Stimulated activated CD8-positive, alpha-beta memory T cell treated with anti-CD3 and anti-CD28 coated beads, Interleukin-4, amount 100 ng/mL, for 1 hour (primary cell): ENCODE measurements around the gene SLC17A7.

Source experiments
- DNase-seq, 2 donors: peaks; one replicate each; pipeline ENCODE4 v3.0.0-alpha.2; 2020; ENCODE audit warnings: low read depth in 2 of 2, low spot score in 1 of 2

SLC17A7 gene

DNA sequence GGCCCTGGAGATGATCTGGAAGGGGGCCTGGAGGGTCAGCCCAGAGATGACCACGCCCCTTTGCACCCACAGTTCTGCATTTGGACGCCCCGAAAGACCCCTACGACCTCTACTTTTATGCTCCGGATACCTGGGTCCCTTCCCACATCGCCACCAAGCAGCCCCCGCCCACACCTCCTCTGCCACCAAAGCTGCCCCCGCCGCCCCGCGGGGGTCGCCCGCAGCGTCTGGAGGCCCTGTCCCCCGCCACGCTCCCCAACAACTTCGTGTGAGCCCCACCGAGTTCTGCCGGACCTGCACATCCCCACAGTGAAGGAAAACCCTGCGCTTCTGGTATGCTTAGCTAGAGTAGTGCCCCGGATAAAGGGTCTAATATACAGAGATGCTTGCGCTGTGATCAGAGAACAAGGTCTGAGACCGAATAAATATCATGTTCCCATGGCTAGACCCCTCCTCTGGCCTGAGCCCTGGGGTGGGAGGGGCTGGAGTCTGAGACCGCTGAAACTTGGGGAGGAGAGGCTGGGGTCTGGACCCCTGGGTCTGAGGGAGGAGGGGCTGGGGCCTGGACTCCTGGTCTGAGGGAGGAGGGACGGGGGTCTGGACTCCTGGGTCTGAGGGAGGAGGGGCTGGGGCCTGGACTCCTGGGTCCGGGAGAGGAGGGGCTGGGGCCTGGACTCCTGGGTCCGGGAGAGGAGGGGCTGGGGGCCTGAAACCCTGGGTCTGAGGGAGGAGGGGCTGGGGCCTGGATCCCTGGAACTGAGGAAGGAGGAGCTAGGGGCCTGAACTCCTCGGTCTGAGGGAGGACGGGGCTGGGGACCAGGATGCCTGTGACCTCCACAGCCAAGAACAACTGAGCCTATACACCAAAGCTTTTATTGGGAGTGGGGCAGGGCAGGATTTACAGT, 12.5 kb downstream of the SLC17A7 start:
- DNase-seq = no peak

DNA sequence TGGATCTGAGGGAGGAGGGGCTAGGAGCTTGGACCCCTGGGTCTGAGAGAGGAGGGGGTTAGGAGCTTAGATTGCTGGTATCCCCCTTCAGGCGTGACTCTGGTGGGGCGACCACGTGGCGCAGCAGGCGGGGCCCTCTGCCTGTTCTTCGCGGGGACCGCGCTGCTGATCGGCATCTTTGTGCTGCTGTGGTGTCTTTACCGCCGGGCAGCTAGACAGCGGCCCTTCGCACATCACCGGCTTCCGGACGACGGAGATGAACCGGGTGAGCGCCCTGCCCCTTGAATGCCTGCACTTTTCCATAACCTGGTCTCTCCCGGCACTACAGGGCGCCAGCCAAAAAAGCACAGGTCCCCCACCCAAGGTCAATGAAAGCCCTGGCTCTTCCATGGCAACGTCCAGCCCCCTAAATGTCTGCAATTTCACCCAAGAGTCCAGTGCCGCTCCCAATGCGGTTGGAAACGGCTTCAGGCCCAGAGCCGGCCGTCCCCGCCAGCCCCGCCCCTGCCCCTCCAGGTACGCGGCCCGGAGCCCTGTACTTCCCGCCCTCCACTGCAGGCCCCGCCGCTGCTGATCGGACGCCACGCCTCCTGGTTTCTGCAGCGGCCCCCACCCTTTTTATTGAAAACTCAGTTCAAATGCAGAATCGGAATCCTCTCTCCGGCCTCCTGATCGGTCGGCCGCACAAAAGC, 13.3 kb downstream of the SLC17A7 start:
- DNase-seq = no peak

DNA sequence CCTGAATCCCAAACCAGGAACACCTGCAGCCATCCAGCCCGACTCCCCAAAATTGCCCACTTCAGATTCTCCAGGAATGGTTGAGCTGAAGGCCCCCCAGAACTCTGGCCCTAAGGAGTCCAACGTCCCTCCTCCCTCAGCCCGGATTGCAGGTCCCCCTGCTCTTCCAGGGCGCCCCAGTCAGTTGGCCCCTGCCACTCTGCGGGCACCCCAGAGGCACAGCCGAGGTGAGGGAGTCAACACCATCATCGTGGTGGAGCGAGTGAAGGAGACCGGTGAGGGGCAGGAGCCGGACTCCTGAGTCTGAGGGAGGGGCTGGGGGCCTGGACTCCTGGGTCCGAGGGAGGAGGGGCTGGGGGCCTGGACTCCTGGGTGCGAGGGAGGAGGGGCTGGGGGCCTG, 14.0 kb downstream of the SLC17A7 start:
- DNase-seq = no peak

DNA sequence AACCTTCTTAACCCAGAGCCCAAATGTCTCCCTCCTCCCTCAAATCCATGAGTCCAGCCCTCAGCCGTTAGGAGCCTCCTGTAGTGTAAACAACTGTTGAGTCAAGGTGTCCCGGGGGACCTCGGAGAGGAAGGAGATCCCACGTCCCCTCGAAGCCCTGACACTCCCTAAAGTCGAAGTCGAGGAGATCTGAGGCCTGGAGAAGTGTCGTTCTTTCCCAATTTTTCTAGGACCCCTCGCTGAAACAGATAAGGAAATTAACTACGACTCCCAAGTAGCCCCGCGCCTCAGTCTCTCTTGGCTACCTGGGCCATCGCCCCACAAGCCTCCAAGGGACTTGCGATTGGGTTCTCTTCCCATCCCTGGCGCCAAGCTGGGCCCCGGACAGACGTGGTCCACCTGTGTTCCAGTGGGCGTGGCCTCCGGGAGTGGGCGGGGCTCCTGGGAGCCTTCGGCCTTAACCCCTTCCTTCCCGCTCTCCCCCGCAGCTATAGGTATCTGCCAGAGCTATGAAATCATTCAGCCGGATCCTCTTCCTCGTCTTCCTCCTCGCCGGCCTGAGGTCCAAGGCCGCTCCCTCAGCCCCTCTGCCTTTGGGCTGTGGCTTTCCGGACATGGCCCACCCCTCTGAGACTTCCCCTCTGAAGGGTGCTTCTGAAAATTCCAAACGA, 15.3 kb downstream of the SLC17A7 start:
- no peak for DNase-seq

DNA sequence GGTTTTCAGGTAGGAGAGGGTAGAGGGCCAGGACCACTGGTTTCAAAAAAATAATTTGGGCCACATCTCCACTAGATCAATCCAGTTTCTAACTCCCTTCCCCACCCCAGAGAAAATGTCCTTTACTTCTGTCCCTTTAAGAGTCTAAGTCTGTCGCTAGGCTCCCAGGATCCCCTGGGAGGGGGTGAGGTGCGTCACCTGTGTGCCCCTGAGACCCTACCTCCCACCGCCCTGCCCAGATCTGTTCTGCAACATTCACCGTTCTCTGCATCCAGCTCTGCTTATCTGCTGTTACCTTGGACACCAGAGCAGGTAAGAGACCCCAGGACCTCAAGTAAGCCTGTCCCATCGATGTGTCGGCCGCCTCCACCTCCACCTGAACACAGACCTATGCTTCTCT, 16.1 kb downstream of the SLC17A7 start, which contains the start of gene GFY:
Gene GFY (plus strand): TSS at position 211 of the 400 bp plus-strand sequence. CDS start 1,043 bp downstream, outside the sequence.
- DNase-seq = no peak

DNA sequence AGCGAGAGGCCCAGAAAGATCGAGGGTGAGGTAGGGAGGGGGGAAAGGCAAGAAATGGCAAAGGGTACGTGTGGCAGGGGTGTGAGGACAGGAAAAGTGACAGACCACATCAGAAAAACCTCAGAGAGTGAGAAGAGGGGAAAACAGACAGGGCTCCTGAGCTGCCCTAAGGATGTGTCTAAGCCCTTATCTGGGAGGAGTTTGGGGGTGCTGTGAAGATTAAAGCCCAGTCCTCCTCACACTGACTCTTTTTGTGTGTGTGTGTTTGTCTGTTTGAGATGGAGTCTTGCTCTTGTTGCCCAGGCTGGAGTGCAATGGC, 17.4 kb downstream of the SLC17A7 start:
- DNase-seq = no peak

- DNase-seq = no peak
These were observed 18.0 kb downstream of the SLC17A7 start, which contains the start of gene PTH2 for GRCh38 chr19:49423071-49423984. Gene PTH2, minus strand, starts transcription at chr19:49423441. Its CDS starts 102 bp downstream, at chr19:49423339.

DNA sequence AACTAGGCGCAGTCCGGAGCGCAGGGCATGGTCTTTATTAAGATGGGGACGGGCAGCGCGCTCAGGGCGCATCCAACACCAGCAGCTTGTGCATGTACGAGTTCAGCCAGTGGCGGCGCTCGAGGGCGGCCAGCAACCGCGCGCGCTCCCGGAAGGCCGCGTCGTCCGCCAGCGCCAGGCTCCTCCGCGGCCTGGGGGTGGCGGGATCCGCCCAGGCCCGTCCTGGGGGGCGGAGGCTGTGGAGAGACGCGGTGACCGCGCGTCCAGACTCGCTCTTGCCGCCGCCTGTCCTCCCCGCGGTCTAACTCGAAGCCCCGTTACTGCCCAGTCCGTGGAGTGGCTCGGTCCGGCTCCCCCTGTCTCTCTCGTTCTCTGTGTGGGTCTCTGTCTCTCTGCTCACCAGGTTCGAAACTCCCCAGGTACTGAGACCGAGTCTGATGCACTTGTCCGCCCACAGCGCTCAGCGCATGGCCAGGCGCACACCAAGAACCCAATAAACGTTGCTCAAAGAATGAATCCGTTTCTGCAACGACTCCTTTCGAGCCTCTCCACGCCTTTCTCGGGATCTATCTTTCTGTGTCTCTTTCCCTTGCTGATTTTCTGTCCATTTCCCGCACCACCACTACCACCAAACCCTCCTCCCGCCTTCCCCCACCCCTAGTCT, 18.8 kb downstream of the SLC17A7 start:
- DNase-seq = no peak

DNA sequence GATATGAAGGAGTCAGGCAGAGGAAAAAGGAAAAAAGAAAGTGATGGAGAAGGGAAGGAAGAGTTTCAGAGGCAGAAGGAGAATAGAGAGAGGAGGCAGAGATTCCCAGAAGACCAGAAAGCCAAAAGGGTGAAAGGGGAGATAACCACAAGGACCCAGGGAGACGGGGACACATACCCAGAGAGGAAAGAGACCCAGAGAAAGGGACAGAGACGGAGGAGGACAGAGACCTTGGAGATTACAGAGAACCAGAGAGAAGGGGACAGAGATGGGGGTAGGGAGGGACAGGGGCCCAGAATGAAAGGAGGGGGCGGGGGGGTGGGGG, 19.5 kb downstream of the SLC17A7 start:
- no peak for DNase-seq

DNA sequence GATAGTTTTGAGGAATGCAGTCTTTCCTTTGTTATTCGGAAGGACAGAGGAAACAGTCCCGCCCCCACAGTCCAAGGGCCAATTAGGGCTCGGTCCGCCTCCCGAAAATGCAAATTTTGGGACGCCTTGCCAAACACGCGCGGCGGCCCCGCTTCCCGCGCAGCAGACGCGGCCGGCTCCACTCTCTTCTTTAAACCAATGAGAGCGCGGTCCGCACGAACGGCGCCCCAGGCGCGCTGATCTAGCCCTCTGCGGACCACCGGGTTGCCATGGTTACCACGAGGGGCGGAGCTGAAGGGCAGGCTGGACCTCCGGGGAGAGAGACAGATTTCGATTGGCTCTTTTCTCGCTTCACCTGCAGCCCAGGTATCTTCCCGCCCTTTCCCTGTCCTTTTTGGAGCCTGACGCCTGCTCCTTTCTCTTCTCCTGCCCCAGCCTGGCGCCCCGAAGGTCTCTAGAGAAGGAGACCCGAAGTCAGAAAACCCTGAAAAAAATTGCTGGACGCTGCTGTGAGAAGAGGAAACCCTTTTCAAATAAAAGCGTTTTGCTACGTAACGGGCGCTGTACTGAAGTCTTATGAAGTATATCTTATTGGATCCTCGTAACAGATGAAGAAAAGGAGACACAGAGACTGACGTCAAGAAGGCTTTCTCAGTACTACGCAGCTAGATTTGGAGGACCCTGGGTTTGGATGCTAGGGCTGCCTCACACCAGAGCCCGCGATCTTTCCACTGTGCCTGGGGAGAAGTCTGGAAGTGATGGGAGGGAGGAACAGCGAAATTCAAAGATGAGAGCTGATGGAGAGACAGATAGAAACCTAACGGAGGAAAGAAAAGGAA, 20.1 kb downstream of the SLC17A7 start:
- no peak for DNase-seq

DNA sequence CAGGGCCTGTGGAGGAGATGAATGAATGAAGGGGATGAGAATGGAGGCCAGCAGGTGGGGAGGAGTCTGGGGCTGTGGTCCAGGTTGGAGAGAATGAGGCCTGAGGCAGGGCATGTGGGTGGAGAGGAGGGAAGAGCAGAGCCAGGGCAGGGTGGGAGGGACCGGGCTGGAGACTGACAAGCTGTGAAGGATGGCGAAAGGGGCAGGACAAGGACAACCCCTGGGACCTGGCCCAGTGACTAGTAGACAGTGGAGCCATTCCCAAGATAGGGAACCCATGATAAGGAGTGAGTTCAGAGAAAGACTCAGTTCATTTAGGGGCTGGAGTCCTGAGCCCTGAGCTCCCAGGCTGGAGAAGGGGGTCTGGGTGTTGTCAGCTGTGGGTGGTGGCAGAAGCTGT, 21.1 kb downstream of the SLC17A7 start:
- DNase-seq = no peak

- no peak for DNase-seq
These were observed 22.2 kb downstream of the SLC17A7 start for GRCh38 chr19:49419173-49419572.

DNA sequence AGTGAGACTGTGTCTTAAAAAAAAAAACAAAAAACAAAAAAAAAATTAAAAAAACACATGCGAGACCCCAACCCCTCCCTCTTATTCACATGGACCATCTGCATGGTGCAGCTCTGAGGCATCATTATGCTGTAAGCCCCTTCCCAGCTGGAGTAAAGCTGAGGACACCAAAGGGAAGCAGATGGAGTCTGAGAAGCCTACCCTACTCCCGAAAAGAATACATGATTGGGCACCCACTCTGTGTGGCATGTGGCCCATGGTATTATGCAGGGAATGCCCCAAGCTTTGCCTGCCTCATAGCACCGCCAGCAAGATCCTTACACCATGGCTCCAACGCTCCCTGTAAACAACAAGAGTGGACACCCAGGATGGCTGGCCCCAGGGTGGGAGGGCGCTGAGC, 22.8 kb downstream of the SLC17A7 start:
- no peak for DNase-seq

GRCh38 chr19:49417088-49417487, 24.2 kb downstream of the SLC17A7 start:
- DNase-seq = no peak

DNA sequence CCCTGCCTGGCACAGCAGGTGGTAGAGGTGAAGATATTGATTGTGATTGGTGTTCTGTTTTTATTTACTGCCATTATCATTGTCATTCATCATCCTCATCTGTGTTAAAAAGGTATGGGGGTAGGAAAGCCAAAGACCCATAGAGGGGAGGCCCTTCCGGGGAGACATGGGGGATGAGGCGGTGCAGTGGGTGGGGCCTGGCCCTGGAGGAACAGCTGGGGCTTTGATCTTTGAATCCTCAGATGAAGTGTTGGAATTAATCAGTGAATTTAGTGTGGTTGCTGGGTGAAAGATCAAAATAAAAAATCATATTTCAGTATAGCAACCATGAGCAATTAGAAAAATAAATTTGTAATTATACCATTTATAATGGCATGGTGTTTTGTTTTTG, 25.5 kb downstream of the SLC17A7 start:
- DNase-seq = no peak

DNA sequence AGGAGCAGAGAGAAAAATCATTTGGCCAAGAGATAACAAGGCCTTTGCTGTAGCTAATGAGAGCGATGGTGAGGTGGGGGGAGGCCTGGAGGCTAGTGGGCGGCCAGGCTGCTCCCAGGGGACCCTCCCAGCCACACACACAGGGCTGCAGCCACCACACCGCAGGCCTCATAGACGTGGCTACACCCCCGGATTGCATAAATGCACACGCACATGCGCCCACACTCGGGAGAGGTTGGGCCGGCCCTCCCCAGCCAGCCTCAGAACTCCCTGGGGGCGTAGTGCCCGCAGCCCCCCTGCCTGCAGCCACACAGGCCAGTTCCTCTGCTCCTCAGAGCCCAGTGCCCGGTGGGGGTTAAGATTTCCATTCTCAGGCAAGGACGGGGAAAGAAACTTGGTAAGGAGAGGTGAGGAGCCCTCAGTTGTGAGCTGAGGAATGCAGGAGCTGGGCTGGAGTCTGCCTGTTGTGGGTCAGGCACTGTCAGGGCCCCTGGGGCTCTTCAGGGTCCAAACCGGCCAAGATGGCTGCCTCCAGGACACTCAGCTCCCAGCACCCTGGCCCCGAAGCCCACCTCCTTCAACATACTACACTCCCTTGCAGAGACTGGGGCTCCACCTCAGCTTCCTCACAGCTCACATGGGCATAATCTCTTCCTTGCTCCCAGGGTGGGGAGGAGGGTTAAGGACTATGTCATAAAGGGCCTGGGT, 26.1 kb downstream of the SLC17A7 start:
- DNase-seq = no peak

DNA sequence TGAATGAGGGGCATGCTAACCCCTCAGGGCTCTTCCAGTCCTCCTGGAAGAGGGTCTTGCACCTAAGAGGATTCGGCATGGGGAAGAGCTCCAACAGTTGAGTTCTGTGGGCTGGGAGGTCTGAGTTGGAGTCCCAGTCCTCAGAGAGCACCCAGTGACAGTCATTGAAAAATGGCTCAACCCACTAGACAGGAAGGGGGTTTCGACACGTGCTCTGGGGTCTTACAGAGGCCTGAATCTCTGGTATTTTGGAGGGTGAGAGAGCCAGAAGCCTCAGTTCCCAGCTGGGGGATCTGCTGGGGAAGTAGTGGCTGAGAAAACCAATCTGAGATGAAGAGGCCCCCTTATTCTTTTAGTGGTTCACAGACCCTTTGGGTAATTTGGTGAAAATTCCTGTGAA, 27.1 kb downstream of the SLC17A7 start:
- DNase-seq = no peak

GRCh38 chr19:49413348-49413747, 28.0 kb downstream of the SLC17A7 start:
- no peak for DNase-seq
